GM13976 (cell line): ENCODE results near the gene AUTS2.

Experiments used
- DNase-seq: peaks from one replicate; pipeline ENCODE4 v3.0.0; 2012; ENCODE audit warnings: low spot score
- CTCF ChIP-seq: IDR thresholded peaks from 2 replicates; pipeline ENCODE4 v1.5.1; 2012; ENCODE audit warnings: borderline replicate concordance, mild to moderate bottlenecking; ENCODE audit not compliant: insufficient read depth; ENCODE audit errors: extremely low read depth, missing control alignments, control extremely low read depth
- in situ Hi-C: fragments of 300-500 bp; cut with MboI; formaldehyde crosslinking; loops from one replicate; pipeline ENCODE4 v1.12.0; 2022; ENCODE audit warnings: low sequenced_read_pairs, mixed read lengths, inconsistent platforms; ENCODE audit not compliant: unreplicated experiment

The AUTS2 gene

DNA sequence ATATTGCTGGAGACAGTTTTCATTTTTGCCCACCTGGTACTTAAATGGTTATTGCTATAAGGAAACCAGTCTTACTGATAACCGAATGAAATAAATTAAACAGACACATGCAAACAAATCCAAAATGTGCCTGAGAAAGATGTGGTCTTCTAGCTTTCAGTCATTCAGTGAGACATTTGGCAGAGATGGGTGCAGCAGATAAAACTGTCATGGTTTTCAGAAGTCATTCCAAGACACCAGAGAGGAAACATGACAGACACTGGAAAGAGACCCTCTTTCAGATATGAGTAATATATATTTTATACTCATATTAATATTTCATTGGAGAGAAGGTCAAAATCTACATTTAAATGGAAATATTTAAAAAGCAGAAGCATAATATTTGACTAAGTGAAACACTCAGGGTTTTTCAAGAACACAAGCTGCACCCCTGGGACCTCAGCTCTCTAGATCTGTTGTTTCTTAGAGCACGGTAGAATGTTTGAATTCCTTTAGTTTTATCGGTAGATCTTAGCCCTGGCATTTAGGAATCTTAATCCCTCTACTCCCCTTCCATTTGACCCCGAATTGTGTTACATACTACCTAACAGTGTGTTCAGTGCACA is 246.1 kb downstream of the AUTS2 start:
- in situ Hi-C loops = no loop called here
- no peak for TF ChIP-seq CTCF
- DNase-seq = no peak

- TF ChIP-seq CTCF = no peak
- no peak for DNase-seq
- in situ Hi-C loops = no loop called here
These were observed 247.6 kb downstream of the AUTS2 start for GRCh38 chr7:69845721-69846495.

- DNase-seq = no peak
- TF ChIP-seq CTCF = no peak
- in situ Hi-C loops = no loop called here
These were observed 249.8 kb downstream of the AUTS2 start for GRCh38 chr7:69847921-69848612.

DNA sequence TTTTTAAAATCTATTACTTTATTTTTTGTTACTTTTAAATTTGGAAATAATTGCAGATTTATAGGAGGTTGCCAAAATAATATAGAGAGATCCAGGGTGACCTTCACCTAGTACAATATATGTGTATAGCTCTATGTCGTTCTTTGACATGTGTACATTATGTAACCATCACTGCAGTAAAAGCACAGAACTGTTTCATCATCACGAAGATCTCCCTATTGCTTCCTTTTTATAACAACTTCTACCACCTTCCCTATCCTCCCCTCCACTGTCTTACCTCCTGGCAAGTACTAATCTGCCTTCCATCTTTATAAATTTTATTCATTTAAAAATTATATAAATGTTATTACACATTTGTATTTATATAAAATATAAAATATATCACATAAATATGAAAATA is 251.0 kb downstream of the AUTS2 start:
- no peak for DNase-seq
- in situ Hi-C loops = no loop called here
- TF ChIP-seq CTCF = no peak

- in situ Hi-C loops = no loop called here
- no peak for DNase-seq
- TF ChIP-seq CTCF = no peak
These were observed 258.7 kb downstream of the AUTS2 start for GRCh38 chr7:69857014-69857413.

DNA sequence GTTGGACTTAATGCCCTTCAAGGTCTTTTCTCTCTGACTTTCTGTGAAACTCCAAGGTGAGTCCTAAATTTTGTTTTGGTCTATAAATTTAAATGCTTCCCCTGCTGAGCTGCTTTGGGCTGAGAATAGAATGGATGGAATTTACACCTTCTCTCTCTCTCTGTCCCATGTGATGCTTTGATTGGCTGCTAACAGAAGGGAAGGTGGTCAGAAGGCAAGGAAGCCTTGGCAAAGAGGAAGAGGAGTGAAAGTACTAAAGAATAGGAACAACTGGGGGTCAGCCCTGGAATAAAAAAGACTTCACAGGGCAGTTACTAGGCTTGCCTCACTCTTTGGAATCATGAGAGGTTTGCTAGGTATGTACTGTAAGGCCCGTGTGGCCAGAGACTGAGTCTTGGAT is 260.2 kb downstream of the AUTS2 start:
- no peak for DNase-seq
- in situ Hi-C loops = no loop called here
- TF ChIP-seq CTCF = no peak
